Peyer's patch (tissue), 4 donors: ENCODE data around the gene SCARF1.

ENCODE experiments used
- POLR2A ChIP-seq, 2 donors: fragments of 450-650 bp; IDR thresholded peaks; one replicate each; pipeline ENCODE4 v1.5.1; 2017; ENCODE audit warnings: antibody characterized with exemption in 2 of 2, mild to moderate bottlenecking in 2 of 2, moderate library complexity in 2 of 2
- TF ChIP-seq, protein P1 (sequence below), 6 experiments: fragments of 450-650 bp in 4 of 6; fragments of 200-600 bp in 2 of 6; sonication (generic) in 1 of 6; IDR thresholded peaks; one replicate each; pipeline ENCODE4 v1.5.1; 2017 to 2019; ENCODE audit warnings: antibody characterized with exemption in 6 of 6, mild to moderate bottlenecking in 3 of 6, moderate library complexity in 1 of 6

DNA sequence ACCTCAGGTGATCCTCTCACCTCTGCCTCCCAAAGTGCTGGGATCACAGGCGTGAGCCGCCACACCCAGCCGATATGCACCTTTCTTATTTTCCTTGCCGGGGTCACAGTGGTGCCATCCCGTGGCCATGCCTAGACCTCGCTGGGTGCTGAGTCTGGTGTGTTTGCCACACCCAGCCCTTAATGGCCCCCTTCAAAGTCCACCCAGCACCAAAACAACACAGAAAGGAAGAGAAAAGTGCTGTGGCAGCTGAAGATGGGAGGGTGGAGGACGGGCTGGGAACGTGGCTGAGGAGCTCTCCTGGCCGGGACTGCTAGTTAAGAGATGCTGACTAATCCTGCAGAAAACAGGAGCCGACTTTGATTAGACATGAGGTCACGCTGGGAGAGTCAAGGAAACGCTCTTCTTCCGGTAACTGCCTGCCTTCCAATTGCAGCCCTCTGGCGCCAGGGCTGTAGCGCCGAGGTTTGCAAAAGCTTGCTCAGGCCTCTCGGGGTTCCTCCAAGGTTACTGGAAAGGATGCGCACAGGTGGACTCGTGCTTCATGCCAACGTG is 27.8 kb downstream of the SCARF1 start:
- TF ChIP-seq, protein P1, sequence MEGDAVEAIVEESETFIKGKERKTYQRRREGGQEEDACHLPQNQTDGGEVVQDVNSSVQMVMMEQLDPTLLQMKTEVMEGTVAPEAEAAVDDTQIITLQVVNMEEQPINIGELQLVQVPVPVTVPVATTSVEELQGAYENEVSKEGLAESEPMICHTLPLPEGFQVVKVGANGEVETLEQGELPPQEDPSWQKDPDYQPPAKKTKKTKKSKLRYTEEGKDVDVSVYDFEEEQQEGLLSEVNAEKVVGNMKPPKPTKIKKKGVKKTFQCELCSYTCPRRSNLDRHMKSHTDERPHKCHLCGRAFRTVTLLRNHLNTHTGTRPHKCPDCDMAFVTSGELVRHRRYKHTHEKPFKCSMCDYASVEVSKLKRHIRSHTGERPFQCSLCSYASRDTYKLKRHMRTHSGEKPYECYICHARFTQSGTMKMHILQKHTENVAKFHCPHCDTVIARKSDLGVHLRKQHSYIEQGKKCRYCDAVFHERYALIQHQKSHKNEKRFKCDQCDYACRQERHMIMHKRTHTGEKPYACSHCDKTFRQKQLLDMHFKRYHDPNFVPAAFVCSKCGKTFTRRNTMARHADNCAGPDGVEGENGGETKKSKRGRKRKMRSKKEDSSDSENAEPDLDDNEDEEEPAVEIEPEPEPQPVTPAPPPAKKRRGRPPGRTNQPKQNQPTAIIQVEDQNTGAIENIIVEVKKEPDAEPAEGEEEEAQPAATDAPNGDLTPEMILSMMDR (IDR thresholded peaks at IDR 0.05): peak in 3 of 6 experiments; percentile 50 to 73 (median 58)
- TF ChIP-seq POLR2A (IDR thresholded peaks at IDR 0.05): peak; percentile 24 to 49
